ENCODE measurements around the gene PCP4L1.
"Not testable (repeated sequence)": the region's sequence is repeated elsewhere in the genome, so short reads cannot be mapped to it uniquely, and the experiment has no call there.

PCP4L1 gene

GRCh38 chr1:161250829-161251228, 7.7 kb upstream of the PCP4L1 start:
- H3K27me3 ChIP-seq (ENCODE audit: control insufficient read depth in 2 of 2, insufficient read depth in 2 of 2, low read length in 2 of 2), result no peaks in the 10 kb centered on the region
- H3K36me3 ChIP-seq (ENCODE audit: control insufficient read depth in 2 of 2, insufficient read depth in 2 of 2, low read length in 2 of 2), result no peaks in the 10 kb centered on the region
- H3K4me1 ChIP-seq (ENCODE audit: control insufficient read depth in 2 of 2, insufficient read depth in 2 of 2, low read length in 2 of 2), result no peaks in the 10 kb centered on the region
- H3K27ac ChIP-seq (ENCODE audit: low read depth in 2 of 2, low read length in 2 of 2), result no peak overlapping the region
- H3K4me3 ChIP-seq (ENCODE audit: low read length in 2 of 2), result no peak overlapping the region
- no peak overlapping the region for H3K9ac ChIP-seq (ENCODE audit: low read depth in 1 of 2, low read length in 2 of 2)
- H3K9me3 ChIP-seq (ENCODE audit: control insufficient read depth in 2 of 2, low read length in 2 of 2), result peaks cover 0 to 4% of the 10 kb centered on the region in 2 donors

DNA sequence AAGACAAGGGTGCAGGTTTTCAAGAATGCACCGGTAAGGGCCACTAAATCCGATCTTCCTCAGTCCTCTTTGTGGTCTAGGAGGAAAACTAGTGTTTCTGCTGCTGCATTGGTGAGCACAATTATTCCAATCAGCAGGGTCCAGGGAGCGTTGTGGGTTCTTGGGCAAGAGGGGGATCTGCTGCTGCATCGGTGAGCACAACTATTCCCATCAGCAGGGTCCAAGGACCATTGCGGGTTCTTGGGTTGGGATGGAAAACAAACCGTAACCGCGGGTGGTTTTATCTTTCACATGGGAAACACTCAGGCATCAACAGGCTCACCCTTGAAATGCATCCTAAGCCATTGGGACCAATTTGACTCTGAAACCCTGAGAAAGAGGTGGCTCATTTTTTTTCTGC, 7.0 kb upstream of the PCP4L1 start:
- no peaks in the 10 kb centered on the region for H3K36me3 ChIP-seq (ENCODE audit: control insufficient read depth in 2 of 2, insufficient read depth in 2 of 2, low read length in 2 of 2)
- no peaks in the 10 kb centered on the region for H3K4me1 ChIP-seq (ENCODE audit: control insufficient read depth in 2 of 2, insufficient read depth in 2 of 2, low read length in 2 of 2)
- no peak overlapping the region for H3K27ac ChIP-seq (ENCODE audit: low read depth in 2 of 2, low read length in 2 of 2)
- H3K27me3 ChIP-seq (ENCODE audit: control insufficient read depth in 2 of 2, insufficient read depth in 2 of 2, low read length in 2 of 2), result no peaks in the 10 kb centered on the region
- no peak overlapping the region for H3K4me3 ChIP-seq (ENCODE audit: low read length in 2 of 2)
- peaks cover 0 to 4% of the 10 kb centered on the region in 2 donors for H3K9me3 ChIP-seq (ENCODE audit: control insufficient read depth in 2 of 2, low read length in 2 of 2)
- no peak overlapping the region for H3K9ac ChIP-seq (ENCODE audit: low read depth in 1 of 2, low read length in 2 of 2)

GRCh38 chr1:161255302-161255701, 3.2 kb upstream of the PCP4L1 start:
- H3K9me3 ChIP-seq (ENCODE audit: control insufficient read depth in 2 of 2, low read length in 2 of 2); H3K4me3 ChIP-seq (ENCODE audit: low read length in 2 of 2); H3K9ac ChIP-seq (ENCODE audit: low read depth in 1 of 2, low read length in 2 of 2); H3K4me1 ChIP-seq (ENCODE audit: control insufficient read depth in 2 of 2, insufficient read depth in 2 of 2, low read length in 2 of 2); H3K27ac ChIP-seq (ENCODE audit: low read depth in 2 of 2, low read length in 2 of 2); H3K36me3 ChIP-seq (ENCODE audit: control insufficient read depth in 2 of 2, insufficient read depth in 2 of 2, low read length in 2 of 2): not testable (repeated sequence)
- peaks cover 11 to 16% of the 10 kb centered on the region in 2 donors for H3K27me3 ChIP-seq (ENCODE audit: control insufficient read depth in 2 of 2, insufficient read depth in 2 of 2, low read length in 2 of 2)

DNA sequence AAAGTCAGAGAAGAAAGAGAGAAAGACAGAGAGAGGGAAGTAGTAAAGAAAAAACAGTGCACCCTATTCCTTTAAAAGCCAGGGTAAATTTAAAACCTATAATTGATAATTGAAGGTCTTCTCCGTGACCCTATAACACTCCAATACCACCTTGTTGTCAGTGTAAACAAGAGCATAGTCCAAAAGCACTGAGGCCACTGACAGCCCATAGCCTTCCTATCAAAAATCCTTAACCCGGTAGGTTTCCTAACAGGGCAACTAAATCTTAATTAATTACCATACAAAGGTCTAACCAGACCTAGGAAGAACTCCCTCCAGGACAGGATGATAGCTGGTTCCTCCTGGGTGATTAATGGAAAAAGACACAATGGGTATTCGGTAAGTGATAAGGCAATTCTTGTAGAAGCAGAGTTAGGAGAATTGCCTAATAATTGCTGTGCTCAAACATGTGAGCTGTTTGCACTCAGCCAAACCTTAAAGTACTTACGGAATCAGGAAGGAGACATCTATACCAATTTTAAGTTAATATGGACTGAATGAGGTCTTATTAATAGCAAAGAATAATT, 2.5 kb upstream of the PCP4L1 start:
- not testable (repeated sequence) for H3K27ac ChIP-seq (ENCODE audit: low read depth in 2 of 2, low read length in 2 of 2); H3K36me3 ChIP-seq (ENCODE audit: control insufficient read depth in 2 of 2, insufficient read depth in 2 of 2, low read length in 2 of 2); H3K9me3 ChIP-seq (ENCODE audit: control insufficient read depth in 2 of 2, low read length in 2 of 2); H3K4me3 ChIP-seq (ENCODE audit: low read length in 2 of 2); H3K9ac ChIP-seq (ENCODE audit: low read depth in 1 of 2, low read length in 2 of 2); H3K4me1 ChIP-seq (ENCODE audit: control insufficient read depth in 2 of 2, insufficient read depth in 2 of 2, low read length in 2 of 2)
- H3K27me3 ChIP-seq (ENCODE audit: control insufficient read depth in 2 of 2, insufficient read depth in 2 of 2, low read length in 2 of 2), result peaks cover 16 to 17% of the 10 kb centered on the region in 2 donors

DNA sequence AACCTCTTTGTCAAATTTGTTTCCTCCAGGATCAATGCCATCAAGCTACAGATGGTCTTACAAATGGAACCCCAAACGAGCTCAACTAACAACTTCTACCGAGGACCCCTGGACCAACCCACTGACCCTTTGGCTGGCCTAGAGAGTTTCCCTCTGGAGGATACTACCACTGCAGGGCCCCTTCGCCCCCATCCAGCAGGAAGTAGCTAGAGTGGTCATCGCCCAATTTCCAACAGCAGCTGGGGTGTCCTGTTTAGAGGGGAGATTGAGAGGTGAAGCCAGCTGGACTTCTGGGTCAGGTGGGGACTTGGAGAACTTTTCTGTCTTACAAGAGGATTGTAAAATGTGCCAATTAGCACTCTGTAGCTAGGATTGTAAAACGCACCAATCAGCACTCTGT, 1.4 kb upstream of the PCP4L1 start:
- H3K27me3 ChIP-seq (ENCODE audit: control insufficient read depth in 2 of 2, insufficient read depth in 2 of 2, low read length in 2 of 2), result peaks cover 21 to 24% of the 10 kb centered on the region in 2 donors
- not testable (repeated sequence) for H3K9ac ChIP-seq (ENCODE audit: low read depth in 1 of 2, low read length in 2 of 2); H3K4me1 ChIP-seq (ENCODE audit: control insufficient read depth in 2 of 2, insufficient read depth in 2 of 2, low read length in 2 of 2); H3K27ac ChIP-seq (ENCODE audit: low read depth in 2 of 2, low read length in 2 of 2); H3K36me3 ChIP-seq (ENCODE audit: control insufficient read depth in 2 of 2, insufficient read depth in 2 of 2, low read length in 2 of 2); H3K9me3 ChIP-seq (ENCODE audit: control insufficient read depth in 2 of 2, low read length in 2 of 2); H3K4me3 ChIP-seq (ENCODE audit: low read length in 2 of 2)

DNA sequence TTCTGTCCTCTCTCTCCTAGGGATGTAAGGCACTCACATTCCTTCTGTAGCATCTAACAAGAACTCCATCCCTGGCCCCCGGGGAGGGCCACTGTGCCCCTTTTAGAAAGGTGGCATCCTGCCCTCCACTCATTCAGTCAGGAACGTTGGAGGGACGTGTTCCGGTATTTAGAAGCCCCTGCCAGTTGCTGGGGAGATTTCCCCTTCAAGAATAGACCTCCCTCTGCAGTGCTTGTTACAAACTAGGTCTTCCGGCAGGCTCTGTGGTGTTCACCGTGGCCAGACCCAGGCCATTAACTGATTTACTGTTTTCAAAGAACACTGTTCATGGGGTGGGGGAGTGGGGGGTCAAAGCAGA, 779 bp downstream of the PCP4L1 start:
- Histone ChIP-seq H3K4me3 (ENCODE audit: low read length in 2 of 2) (peak overlapping the region in 1 of 2 donors; percentile 45), H3K36me3 (ENCODE audit: control insufficient read depth in 2 of 2, insufficient read depth in 2 of 2, low read length in 2 of 2) (no peaks in the 10 kb centered on the region), H3K9me3 (ENCODE audit: control insufficient read depth in 2 of 2, low read length in 2 of 2) (no peaks in the 10 kb centered on the region), H3K27ac (ENCODE audit: low read depth in 2 of 2, low read length in 2 of 2) (no peak overlapping the region), H3K27me3 (ENCODE audit: control insufficient read depth in 2 of 2, insufficient read depth in 2 of 2, low read length in 2 of 2) (peaks cover 21 to 24% of the 10 kb centered on the region in 2 donors), H3K4me1 (ENCODE audit: control insufficient read depth in 2 of 2, insufficient read depth in 2 of 2, low read length in 2 of 2) (peaks cover 2 to 4% of the 10 kb centered on the region in 2 donors), H3K9ac (ENCODE audit: low read depth in 1 of 2, low read length in 2 of 2) (no peak overlapping the region)

DNA sequence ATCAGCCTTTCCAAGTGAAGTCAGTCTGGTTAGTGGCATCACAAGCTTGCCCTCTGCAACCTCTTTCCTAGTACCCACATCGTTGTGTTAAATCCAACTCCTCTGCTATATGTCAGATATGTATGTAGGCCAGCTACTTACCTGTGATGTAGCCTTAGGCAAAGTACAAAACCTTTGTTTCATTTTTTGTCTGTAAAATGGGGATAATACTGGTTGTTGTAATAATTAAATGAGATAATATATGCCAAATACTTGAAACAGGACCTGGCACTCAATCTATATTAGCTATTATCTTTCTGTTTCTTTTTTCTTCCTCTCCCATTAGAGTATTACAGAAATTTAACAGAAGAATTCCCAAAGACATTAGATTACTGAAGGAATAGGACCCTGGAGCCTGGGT, 1.2 kb downstream of the PCP4L1 start:
- Histone ChIP-seq H3K27me3 (ENCODE audit: control insufficient read depth in 2 of 2, insufficient read depth in 2 of 2, low read length in 2 of 2) (peaks cover 21 to 24% of the 10 kb centered on the region in 2 donors), H3K9me3 (ENCODE audit: control insufficient read depth in 2 of 2, low read length in 2 of 2) (no peaks in the 10 kb centered on the region), H3K4me3 (ENCODE audit: low read length in 2 of 2) (no peak overlapping the region), H3K27ac (ENCODE audit: low read depth in 2 of 2, low read length in 2 of 2) (no peak overlapping the region), H3K9ac (ENCODE audit: low read depth in 1 of 2, low read length in 2 of 2) (no peak overlapping the region), H3K4me1 (ENCODE audit: control insufficient read depth in 2 of 2, insufficient read depth in 2 of 2, low read length in 2 of 2) (peaks cover 2 to 4% of the 10 kb centered on the region in 2 donors), H3K36me3 (ENCODE audit: control insufficient read depth in 2 of 2, insufficient read depth in 2 of 2, low read length in 2 of 2) (no peaks in the 10 kb centered on the region)

DNA sequence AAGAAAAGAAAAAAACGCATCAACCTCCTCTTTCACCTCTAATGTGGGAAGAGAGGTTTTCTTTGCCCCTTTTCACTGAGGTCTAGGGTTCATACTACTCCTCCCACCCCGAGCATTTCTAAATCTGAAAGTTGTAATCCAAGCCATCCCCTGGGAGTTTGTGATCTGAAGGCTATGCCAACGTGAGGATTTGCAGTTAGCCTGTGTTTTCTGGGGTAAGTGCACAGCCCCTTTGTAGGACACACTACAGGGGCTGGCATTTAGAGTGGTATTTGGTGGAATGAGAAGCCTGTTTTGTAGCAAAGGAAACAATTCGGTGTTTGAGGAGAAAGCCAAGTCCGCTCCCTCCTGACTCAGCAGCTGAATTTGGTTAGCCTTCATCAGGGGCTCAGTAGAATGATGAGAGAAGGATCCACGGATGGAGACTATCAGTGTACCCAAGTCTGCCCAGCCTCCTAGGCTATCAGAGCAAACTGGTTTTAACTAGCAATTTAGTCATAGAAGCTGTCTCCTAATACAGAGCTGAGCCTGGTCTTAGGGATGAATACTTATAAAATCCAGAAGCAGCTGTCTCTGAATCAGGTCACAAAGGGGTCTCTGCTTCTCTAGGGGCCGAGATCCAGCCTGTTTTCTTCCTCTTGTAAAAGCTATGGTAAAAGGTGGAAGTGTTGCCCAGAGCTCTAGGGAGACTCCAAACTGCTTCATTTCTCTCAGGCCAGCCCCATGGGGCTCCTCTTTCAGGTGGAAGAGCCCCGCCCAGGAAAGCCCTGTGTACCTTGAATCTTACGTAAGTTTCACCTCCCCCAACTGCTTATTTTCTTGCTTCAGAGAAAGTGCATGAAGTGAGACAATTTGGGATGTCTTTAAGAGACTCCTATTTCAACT, 2.1 kb downstream of the PCP4L1 start:
- no peak overlapping the region for H3K4me3 ChIP-seq (ENCODE audit: low read length in 2 of 2)
- H3K9me3 ChIP-seq (ENCODE audit: control insufficient read depth in 2 of 2, low read length in 2 of 2), result no peaks in the 10 kb centered on the region
- no peaks in the 10 kb centered on the region for H3K36me3 ChIP-seq (ENCODE audit: control insufficient read depth in 2 of 2, insufficient read depth in 2 of 2, low read length in 2 of 2)
- H3K9ac ChIP-seq (ENCODE audit: low read depth in 1 of 2, low read length in 2 of 2), result no peak overlapping the region
- peaks cover 2 to 4% of the 10 kb centered on the region in 2 donors for H3K4me1 ChIP-seq (ENCODE audit: control insufficient read depth in 2 of 2, insufficient read depth in 2 of 2, low read length in 2 of 2)
- H3K27ac ChIP-seq (ENCODE audit: low read depth in 2 of 2, low read length in 2 of 2), result no peak overlapping the region
- peaks cover 21 to 24% of the 10 kb centered on the region in 2 donors for H3K27me3 ChIP-seq (ENCODE audit: control insufficient read depth in 2 of 2, insufficient read depth in 2 of 2, low read length in 2 of 2)

DNA sequence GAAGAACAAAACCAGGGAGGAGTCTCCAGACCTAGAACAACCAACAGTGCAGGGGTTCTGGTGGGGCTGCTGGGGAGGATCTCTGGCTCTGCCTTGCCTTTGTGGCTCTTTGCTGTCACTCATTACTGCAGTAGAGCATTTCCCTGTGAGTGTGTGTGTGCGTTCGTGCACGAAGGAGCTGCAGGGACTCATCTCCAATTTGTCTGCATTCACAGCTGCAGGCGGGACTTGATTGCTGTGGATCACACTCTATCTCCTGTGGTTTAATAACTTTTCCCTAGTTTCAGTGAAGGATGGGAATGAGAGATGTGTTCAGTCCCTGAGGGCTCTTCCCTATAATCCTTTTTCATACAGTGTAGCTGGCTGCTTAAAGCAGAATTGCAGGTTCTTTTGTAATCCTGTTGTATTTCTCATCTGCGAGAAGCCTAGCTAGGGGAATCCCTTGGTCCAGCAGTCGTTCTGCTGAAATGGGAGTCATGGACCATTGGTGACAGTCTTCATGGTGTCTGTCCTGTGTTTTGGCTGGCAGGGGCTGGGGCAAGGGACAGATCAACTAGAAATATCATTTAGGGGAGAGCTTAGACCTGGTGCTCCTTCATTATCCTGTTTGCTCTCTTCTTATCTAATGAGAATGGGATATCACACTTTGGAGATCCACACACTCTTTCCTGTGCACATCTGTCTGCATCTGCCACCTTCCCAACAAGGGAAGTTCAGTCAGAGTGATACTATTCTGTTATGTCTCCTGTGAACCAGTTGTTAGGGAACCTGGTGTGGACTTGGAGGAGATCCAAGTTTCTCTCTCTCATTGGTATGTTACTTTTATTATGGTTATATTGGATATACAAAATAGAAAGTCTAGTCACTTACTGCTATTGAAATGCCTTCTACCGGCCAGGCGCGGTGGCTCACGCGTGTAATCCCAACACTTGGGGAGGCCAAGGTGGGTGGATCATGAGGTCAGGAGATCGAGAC, 3.0 kb downstream of the PCP4L1 start:
- Histone ChIP-seq H3K36me3 (ENCODE audit: control insufficient read depth in 2 of 2, insufficient read depth in 2 of 2, low read length in 2 of 2) (no peaks in the 10 kb centered on the region), H3K27ac (ENCODE audit: low read depth in 2 of 2, low read length in 2 of 2) (no peak overlapping the region)

DNA sequence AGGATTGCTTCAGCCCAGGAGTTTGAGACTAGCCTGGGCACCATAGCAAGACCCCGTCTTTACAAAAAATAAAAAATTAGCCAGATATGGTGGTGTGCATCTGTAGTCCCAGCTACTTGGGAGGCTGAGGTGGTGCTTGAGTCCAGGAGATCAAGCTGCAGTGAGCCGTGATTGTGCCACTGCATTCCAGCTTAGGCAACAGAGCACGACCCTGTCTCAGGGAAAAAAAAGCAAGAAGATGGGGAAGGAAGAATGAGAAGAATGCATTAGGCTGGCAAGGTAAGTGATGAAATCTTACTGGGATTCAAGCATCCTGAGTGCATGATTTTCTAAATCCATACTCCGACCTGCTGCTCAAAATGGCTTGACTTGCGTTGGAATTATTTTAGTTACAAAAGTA, 6.8 kb downstream of the PCP4L1 start:
- H3K4me1 ChIP-seq (ENCODE audit: control insufficient read depth in 2 of 2, insufficient read depth in 2 of 2, low read length in 2 of 2), result peaks cover 2 to 4% of the 10 kb centered on the region in 2 donors
- H3K9me3 ChIP-seq (ENCODE audit: control insufficient read depth in 2 of 2, low read length in 2 of 2), result no peaks in the 10 kb centered on the region
- no peak overlapping the region for H3K9ac ChIP-seq (ENCODE audit: low read depth in 1 of 2, low read length in 2 of 2)
- H3K36me3 ChIP-seq (ENCODE audit: control insufficient read depth in 2 of 2, insufficient read depth in 2 of 2, low read length in 2 of 2), result no peaks in the 10 kb centered on the region
- H3K4me3 ChIP-seq (ENCODE audit: low read length in 2 of 2), result no peak overlapping the region
- H3K27me3 ChIP-seq (ENCODE audit: control insufficient read depth in 2 of 2, insufficient read depth in 2 of 2, low read length in 2 of 2), result peaks cover 8 to 10% of the 10 kb centered on the region in 2 donors
- no peak overlapping the region for H3K27ac ChIP-seq (ENCODE audit: low read depth in 2 of 2, low read length in 2 of 2)

More for the DNA sequence above, 3.0 kb downstream of the PCP4L1 start:
- Histone ChIP-seq H3K4me3 (ENCODE audit: low read length in 2 of 2) (no peak overlapping the region), H3K27me3 (ENCODE audit: control insufficient read depth in 2 of 2, insufficient read depth in 2 of 2, low read length in 2 of 2) (peaks cover 21 to 24% of the 10 kb centered on the region in 2 donors), H3K4me1 (ENCODE audit: control insufficient read depth in 2 of 2, insufficient read depth in 2 of 2, low read length in 2 of 2) (peaks cover 2 to 4% of the 10 kb centered on the region in 2 donors), H3K9me3 (ENCODE audit: control insufficient read depth in 2 of 2, low read length in 2 of 2) (no peaks in the 10 kb centered on the region), H3K9ac (ENCODE audit: low read depth in 1 of 2, low read length in 2 of 2) (no peak overlapping the region)

Measured in mucosa of rectum (tissue), 2 donors.